PC-3 (cell line): ENCODE data around the gene DDC. TPM values are rescaled to one million over a fixed set of nuclear protein-coding genes. Genes with fewer than 3 reads are reported as not detected.

Source experiments
- ATAC-seq: fragments of 200-7000 bp; cut with Tn5 transposase; 2 replicates; pipeline ENCODE4 v1.9.1; 2020; ENCODE audit warnings: mild to moderate bottlenecking, moderate library complexity
- Bru-seq: library from RNA; stranded (reverse); fragments of 400-500 nt; gene quantifications from one replicate; lab custom pipeline; 2021; lab: Mats Ljungman, UMichigan
- BruChase-seq, 2 experiments: library from RNA; stranded (reverse); fragments of 400-500 nt; gene quantifications; one replicate each; lab custom pipeline; 2021; lab: Mats Ljungman, UMichigan
- BruUV-seq: library from RNA; stranded (reverse); fragments of 400-500 nt; replicated peaks from 2 replicates; lab custom pipeline; 2021; lab: Mats Ljungman, UMichigan
- CTCF ChIA-PET: fragments of 300-600 bp; sonication (Branson Sonifier 250); formaldehyde crosslinking; loops from one replicate; lab custom pipeline; 2022; ENCODE audit warnings: antibody characterized with exemption; lab: Charles Lee
- POLR2A ChIA-PET: fragments of 300-600 bp; sonication (Branson Sonifier 250); formaldehyde crosslinking; loops from one replicate; lab custom pipeline; 2022; ENCODE audit warnings: antibody characterized with exemption; ENCODE audit not compliant: unreplicated experiment; lab: Charles Lee
- DNase-seq: peaks from one replicate; pipeline ENCODE4 v3.0.0-alpha.2; 2015
- H2AFZ ChIP-seq: fragments of 300-600 bp; sonication (generic); 2 replicates; pipeline ENCODE4 v1.6.0; 2016; ENCODE audit warnings: antibody characterized with exemption, low read length
- H3F3A ChIP-seq: fragments of 300-600 bp; sonication (generic); one replicate; pipeline ENCODE4 v1.6.0; 2017; ENCODE audit warnings: antibody characterized with exemption, low read length, control low read depth, mild to moderate bottlenecking; ENCODE audit not compliant: unreplicated experiment
- H3K27ac ChIP-seq: fragments of 300-600 bp; sonication (generic); 2 replicates; pipeline ENCODE4 v1.5.1; 2016; ENCODE audit warnings: mild to moderate bottlenecking, low read length
- H3K27me3 ChIP-seq: fragments of 300-600 bp; sonication (generic); 2 replicates; pipeline ENCODE4 v1.6.1; 2016; ENCODE audit warnings: low read length, mixed read lengths
- H3K36me3 ChIP-seq: fragments of 300-600 bp; sonication (generic); 2 replicates; pipeline ENCODE4 v1.6.1; 2016; ENCODE audit warnings: low read depth, mixed run types, low read length, mixed read lengths
- H3K4me1 ChIP-seq: fragments of 300-600 bp; sonication (generic); 2 replicates; pipeline ENCODE4 v1.5.1; 2016; ENCODE audit warnings: low read length; ENCODE audit not compliant: insufficient read depth
- H3K4me2 ChIP-seq: fragments of 300-600 bp; sonication (generic); 2 replicates; pipeline ENCODE4 v1.6.0; 2016; ENCODE audit warnings: low read length
- H3K4me3 ChIP-seq: fragments of 300-600 bp; sonication (generic); 2 replicates; pipeline ENCODE4 v1.5.1; 2016; ENCODE audit warnings: mild to moderate bottlenecking, low read length, mixed read lengths
- H3K79me2 ChIP-seq: fragments of 300-600 bp; sonication (generic); 2 replicates; pipeline ENCODE4 v1.6.1; 2017; ENCODE audit warnings: low read length, mixed read lengths
- H3K9ac ChIP-seq: fragments of 300-600 bp; sonication (generic); 2 replicates; pipeline ENCODE4 v1.6.0; 2016; ENCODE audit warnings: mild to moderate bottlenecking, low read length
- H3K9me2 ChIP-seq: fragments of 300-600 bp; sonication (generic); replicated peaks from 2 replicates; pipeline ENCODE4 v1.6.1; 2016; ENCODE audit warnings: mixed run types, low read length, mixed read lengths
- H3K9me3 ChIP-seq: fragments of 300-600 bp; sonication (generic); 2 replicates; pipeline ENCODE4 v1.6.1; 2016; ENCODE audit warnings: low read length, mixed read lengths
- H4K20me1 ChIP-seq: fragments of 300-600 bp; sonication (generic); 2 replicates; pipeline ENCODE4 v1.6.1; 2016; ENCODE audit warnings: low read length, mixed read lengths
- EZH2 ChIP-seq: fragments of 300-600 bp; sonication (generic); IDR thresholded peaks from one replicate; pipeline ENCODE4 v1.6.1; 2017; ENCODE audit warnings: antibody characterized with exemption, mild to moderate bottlenecking, low read length; ENCODE audit not compliant: unreplicated experiment
- EZH2phosphoT487 ChIP-seq: fragments of 300-600 bp; sonication (generic); IDR thresholded peaks from 2 replicates; pipeline ENCODE4 v1.6.1; 2018; ENCODE audit warnings: mild to moderate bottlenecking, antibody characterized with exemption, low read length, borderline replicate concordance
- intact Hi-C: fragments of 100-400 bp; cut with micrococcal nuclease; formaldehyde crosslinking; loops from 2 replicates; pipeline ENCODE4 v1.9.0; 2023
- long read RNA-seq: library from polyadenylated mRNA; unstranded; transcript quantifications from one replicate; pipeline ENCODE4 v2.0.0, GENCODE V29; 2021; ENCODE audit not compliant: unreplicated experiment
- total RNA-seq: library from RNA; depleted of rRNA; stranded (reverse); fragments of >200 nt; gene quantifications from 2 replicates; pipeline ENCODE4 v1.2.3, GENCODE V29; 2014; rRNA removed
- TF ChIP-seq, protein P1 (sequence below): fragments of 300-600 bp; sonication (generic); conservative IDR thresholded peaks from 2 replicates; pipeline ENCODE4 v1.5.1; 2017; ENCODE audit warnings: antibody characterized with exemption, low read depth, mild to moderate bottlenecking, low read length

DDC gene, protein sequence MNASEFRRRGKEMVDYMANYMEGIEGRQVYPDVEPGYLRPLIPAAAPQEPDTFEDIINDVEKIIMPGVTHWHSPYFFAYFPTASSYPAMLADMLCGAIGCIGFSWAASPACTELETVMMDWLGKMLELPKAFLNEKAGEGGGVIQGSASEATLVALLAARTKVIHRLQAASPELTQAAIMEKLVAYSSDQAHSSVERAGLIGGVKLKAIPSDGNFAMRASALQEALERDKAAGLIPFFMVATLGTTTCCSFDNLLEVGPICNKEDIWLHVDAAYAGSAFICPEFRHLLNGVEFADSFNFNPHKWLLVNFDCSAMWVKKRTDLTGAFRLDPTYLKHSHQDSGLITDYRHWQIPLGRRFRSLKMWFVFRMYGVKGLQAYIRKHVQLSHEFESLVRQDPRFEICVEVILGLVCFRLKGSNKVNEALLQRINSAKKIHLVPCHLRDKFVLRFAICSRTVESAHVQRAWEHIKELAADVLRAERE
- total RNA-seq (not detected in 2 replicates), Bru-seq, nascent RNA (percentile 3 among the genes with signal in this experiment), BruChase-seq, experiment 1, labeled RNA remaining after a 6-hour chase (percentile 12 among the genes with signal in this experiment), BruChase-seq, experiment 2, labeled RNA remaining after a 2-hour chase (percentile 10 among the genes with signal in this experiment)
- long read RNA-seq: 0 reads

DNA sequence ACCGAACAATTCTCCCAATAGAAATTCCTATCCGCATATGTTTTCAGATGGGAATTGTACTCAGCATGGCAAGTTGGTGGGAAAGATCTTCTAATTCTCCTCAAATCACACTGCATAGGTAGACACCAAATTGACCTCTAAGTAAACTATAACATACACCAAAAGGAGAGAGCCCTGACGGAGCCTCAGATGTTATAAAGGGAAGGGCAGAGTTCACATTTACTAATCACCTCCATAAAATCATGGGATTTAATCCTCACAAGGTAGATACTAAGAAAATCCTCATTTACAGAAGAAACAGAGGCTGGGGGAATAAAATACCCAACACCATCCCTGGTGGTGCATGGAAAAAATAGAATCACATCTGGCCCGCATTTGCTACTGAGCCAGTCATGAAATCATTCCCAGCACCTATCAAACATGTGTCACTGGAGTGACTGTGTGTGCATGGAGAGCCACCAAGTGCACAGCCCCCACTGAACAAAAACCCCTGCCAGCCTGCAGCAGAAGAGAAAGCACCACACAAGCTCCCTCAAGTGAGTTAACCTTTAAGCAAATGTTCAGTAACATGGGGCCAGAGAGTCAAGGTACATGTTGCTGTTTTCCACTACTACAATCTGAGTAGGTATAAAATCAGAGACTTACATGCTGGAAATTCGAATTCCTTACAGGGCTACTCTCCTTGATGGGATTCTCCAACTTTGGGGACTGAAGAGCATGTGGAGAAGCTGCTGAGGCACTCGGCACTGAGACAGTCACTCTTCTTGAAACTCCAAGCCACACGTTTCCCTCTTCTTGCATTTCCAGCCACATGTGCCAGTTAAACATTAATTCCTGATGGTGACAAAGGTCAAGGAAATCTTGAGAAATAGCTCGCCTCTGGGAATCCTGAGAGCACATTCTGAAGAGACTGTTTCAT lies at the start of gene DDC:
Gene DDC, minus strand, starts transcription at position 766 of the 919 bp plus-strand sequence. CDS start 21,320 bp downstream, outside the sequence.
- no peak within 1 kb of the TSS for H3K27ac ChIP-seq
- no peak within 1 kb of the TSS for H2AFZ ChIP-seq
- intact Hi-C loops: no loop called here
- ChIA-PET POLR2A (no interaction called here), CTCF (no interaction called here)
- BruUV-seq: no TSS peak
- no peaks in the 10 kb centered on the region for H3K4me1 ChIP-seq
- H3K36me3 ChIP-seq: no peaks in the 10 kb centered on the region
- no peak within 1 kb of the TSS for H3K4me2 ChIP-seq
- H3K9me2 ChIP-seq: no peaks in the 10 kb centered on the region
- H3K9ac ChIP-seq: no peak within 1 kb of the TSS
- ATAC-seq: no peak
- no peak within 1 kb of the TSS for H3K4me3 ChIP-seq
- no peaks in the 10 kb centered on the region for H3K79me2 ChIP-seq
- H3K27me3 ChIP-seq: peaks cover 33% of the 10 kb centered on the region
- no peaks in the 10 kb centered on the region for H3K9me3 ChIP-seq
- no peak for DNase-seq
- H3F3A ChIP-seq: no peaks in the 10 kb centered on the region
- no peaks in the 10 kb centered on the region for H4K20me1 ChIP-seq
- no peak for TF ChIP-seq EZH2phosphoT487
- TF ChIP-seq, protein P1, sequence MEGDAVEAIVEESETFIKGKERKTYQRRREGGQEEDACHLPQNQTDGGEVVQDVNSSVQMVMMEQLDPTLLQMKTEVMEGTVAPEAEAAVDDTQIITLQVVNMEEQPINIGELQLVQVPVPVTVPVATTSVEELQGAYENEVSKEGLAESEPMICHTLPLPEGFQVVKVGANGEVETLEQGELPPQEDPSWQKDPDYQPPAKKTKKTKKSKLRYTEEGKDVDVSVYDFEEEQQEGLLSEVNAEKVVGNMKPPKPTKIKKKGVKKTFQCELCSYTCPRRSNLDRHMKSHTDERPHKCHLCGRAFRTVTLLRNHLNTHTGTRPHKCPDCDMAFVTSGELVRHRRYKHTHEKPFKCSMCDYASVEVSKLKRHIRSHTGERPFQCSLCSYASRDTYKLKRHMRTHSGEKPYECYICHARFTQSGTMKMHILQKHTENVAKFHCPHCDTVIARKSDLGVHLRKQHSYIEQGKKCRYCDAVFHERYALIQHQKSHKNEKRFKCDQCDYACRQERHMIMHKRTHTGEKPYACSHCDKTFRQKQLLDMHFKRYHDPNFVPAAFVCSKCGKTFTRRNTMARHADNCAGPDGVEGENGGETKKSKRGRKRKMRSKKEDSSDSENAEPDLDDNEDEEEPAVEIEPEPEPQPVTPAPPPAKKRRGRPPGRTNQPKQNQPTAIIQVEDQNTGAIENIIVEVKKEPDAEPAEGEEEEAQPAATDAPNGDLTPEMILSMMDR: no peak
- no peak for TF ChIP-seq EZH2

DNA sequence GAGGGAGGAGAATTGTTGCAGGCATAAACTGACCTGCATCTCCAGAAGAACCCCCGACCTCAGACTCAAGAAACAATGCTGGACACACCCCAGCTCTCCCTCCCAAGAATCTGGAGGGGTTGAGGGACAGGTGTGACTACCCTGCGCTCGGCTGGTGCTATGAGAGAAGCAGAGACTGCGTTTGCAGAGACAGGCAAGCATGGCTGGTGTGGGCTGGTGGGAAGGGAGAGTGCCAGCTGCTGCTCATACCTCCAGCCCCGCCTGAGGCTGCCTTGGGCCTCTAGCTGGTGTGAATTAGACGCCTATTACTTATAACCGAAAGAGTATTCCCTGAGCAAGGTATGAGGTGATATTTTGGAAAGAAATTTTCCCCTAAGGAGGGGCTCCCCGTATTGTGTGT lies 48.3 kb upstream of the DDC start:
- CTCF ChIA-PET: no interaction called here
- ATAC-seq: no peak
- H2AFZ ChIP-seq: no peak overlapping the region
- H3K27me3 ChIP-seq: no peaks in the 10 kb centered on the region
- H3K79me2 ChIP-seq: no peaks in the 10 kb centered on the region
- no peak overlapping the region for H3K4me2 ChIP-seq
- no peaks in the 10 kb centered on the region for H3K9me2 ChIP-seq
- no peaks in the 10 kb centered on the region for H3F3A ChIP-seq
- BruUV-seq: no TSS peak
- H3K36me3 ChIP-seq: peaks cover 37% of the 10 kb centered on the region
- no peaks in the 10 kb centered on the region for H3K9me3 ChIP-seq
- peaks cover 18% of the 10 kb centered on the region for H4K20me1 ChIP-seq
- H3K9ac ChIP-seq: no peak overlapping the region
- peaks cover 15% of the 10 kb centered on the region for H3K4me1 ChIP-seq
- no peak overlapping the region for H3K4me3 ChIP-seq
- no peak for DNase-seq
- TF ChIP-seq EZH2 (no peak), EZH2phosphoT487 (no peak)
- TF ChIP-seq, protein P1: no peak
- no peak overlapping the region for H3K27ac ChIP-seq
- intact Hi-C loops: loop anchor here (10.0 kb wide), 1 partner anchor 461 kb away; no protein-coding TSS in a partner anchor
- POLR2A ChIA-PET: no interaction called here
